Thyroid gland (tissue), 4 donors: Measurements from ENCODE around the gene LILRA6. TPM values are rescaled to one million over a fixed set of nuclear protein-coding genes. Genes with fewer than 3 reads are reported as not detected.
"Not testable (repeated sequence)": the region's sequence is repeated elsewhere in the genome, so short reads cannot be mapped to it uniquely, and the experiment has no call there.

Experiments used
- DNase-seq, 2 donors: peaks; one replicate each; pipeline ENCODE4 v3.0.0-alpha.2; 2019
- H3K27ac ChIP-seq, 3 donors: fragments of 200-600 bp; sonication (generic); 1 replicate in 2 of 3; 2 replicates in 1 of 3; pipeline ENCODE4 v1.5.1; 2016 to 2019; ENCODE audit warnings: mild to moderate bottlenecking in 1 of 3, moderate library complexity in 1 of 3
- H3K27me3 ChIP-seq: fragments of 200-600 bp; sonication (generic); one replicate; pipeline ENCODE4 v1.5.1; 2019
- H3K36me3 ChIP-seq, 2 donors: fragments of 200-600 bp; sonication (generic); one replicate each; pipeline ENCODE4 v1.5.1; 2016 to 2019
- H3K4me1 ChIP-seq, 2 donors: fragments of 200-600 bp; sonication (generic); one replicate each; pipeline ENCODE4 v1.5.1; 2017 to 2019
- H3K4me3 ChIP-seq, 3 donors: fragments of 200-600 bp; sonication (generic); replicated peaks in 1 of 3; 1 replicate in 2 of 3; 2 replicates in 1 of 3; pipeline ENCODE4 v1.5.1; 2016; ENCODE audit warnings: mild to moderate bottlenecking in 1 of 3
- H3K9me3 ChIP-seq: fragments of 200-600 bp; sonication (generic); one replicate; pipeline ENCODE4 v1.5.1; 2017
- CTCF ChIP-seq, 6 experiments: fragments of 200-600 bp in 3 of 6; fragments of 450-650 bp in 3 of 6; sonication (generic) in 3 of 6; IDR thresholded peaks; one replicate each; pipeline ENCODE4 v1.5.1; 2016 to 2019; ENCODE audit warnings: antibody characterized with exemption in 6 of 6, mild to moderate bottlenecking in 2 of 6, inconsistent platforms in 1 of 6, moderate library complexity in 1 of 6
- POLR2A ChIP-seq, 2 donors: fragments of 450-650 bp; IDR thresholded peaks; one replicate each; pipeline ENCODE4 v1.6.1; 2017; ENCODE audit warnings: antibody characterized with exemption in 2 of 2, mild to moderate bottlenecking in 2 of 2, moderate library complexity in 1 of 2
- WGBS, 2 donors: methylation state at CpG; one replicate each; pipeline ENCODE4 v1.1.5; 2017; 5-methylcytosine and 5-hydroxymethylcytosine counted together
- intact Hi-C: fragments of 100-400 bp; cut with DNase I; formaldehyde crosslinking; loops from one replicate; pipeline ENCODE4 v1.15.1; 2023
- total RNA-seq, 4 donors: library from RNA; depleted of rRNA; stranded (reverse); fragments of >200 nt; gene quantifications; one replicate each; pipeline ENCODE4 v1.2.3, GENCODE V29; 2016

Gene LILRA6
- total RNA-seq, 4 donors from 2014 or later: 0.46 to 1.6 (median 1.1) TPM; not detected in 1

DNA sequence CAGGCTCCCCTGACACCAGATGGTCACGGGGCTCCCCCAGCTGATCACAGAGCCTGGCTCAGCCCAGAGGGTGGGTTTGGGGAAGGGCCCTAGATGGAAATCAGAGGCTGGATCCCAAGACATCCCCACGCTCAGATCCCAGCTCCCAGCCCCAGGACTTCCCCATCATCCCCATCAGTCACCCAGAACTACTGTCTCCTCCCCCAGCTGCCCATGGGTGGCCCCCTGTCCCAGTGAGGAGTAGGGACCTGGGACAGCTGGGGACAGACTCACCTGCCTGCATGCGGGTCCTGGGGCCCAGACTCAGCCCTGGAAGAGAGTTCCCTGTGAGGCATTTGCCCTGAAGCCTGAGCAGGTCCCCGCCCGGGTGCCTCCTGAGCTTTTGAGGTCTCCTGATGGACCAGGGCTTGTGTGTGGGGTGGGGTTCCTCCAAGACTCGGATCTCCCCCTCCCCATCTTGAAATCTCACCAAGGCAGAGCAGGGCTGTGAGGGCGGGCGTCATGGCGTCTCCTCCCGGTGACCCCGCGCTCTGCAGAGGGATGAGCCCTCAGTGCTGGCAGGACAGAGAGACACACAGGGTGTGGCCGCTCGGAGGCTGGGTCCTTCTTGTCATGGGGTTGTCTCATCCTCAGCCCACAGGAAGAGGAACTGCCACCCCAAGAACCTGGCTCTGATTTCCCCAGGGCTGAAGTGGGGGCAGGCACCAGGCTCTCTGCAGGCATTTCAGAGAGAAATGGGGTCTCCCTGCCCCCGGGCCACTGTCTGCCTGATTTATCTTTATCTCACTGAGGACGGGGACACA is 19.9 kb downstream of the LILRA6 start, which contains the start of gene LILRB3:
LILRB3 (minus strand) TSS at position 534 of the 803 bp plus-strand sequence; CDS start at position 503, 31 bp downstream.
- H3K4me1 ChIP-seq, H3K36me3 ChIP-seq, H3K9me3 ChIP-seq, H3K4me3 ChIP-seq, H3K27ac ChIP-seq, DNase-seq, H3K27me3 ChIP-seq, intact Hi-C loops: not testable (repeated sequence)
- WGBS, 2 donors: 72% methylated on average over 13 to 15 of the region's 16 CpGs

DNA sequence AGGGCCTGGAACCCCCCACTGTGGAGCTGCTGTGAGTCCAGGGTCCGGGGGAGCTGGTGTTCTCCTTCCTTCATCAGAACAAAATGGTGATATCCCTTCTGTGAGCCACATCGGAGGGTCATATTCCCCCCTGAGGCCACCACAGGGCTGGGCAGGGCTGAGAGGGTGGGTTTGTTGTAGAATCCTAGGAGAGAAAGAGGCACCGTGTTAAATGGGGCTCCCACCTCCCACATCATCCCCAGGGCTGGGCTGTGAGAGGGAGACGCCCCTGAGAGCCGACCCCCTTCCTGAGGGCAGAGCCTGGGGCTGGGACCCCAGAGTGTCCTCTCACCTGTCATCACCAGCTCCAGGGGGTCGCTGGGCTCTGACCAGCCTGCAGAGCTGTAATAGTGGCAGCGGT is 20.6 kb downstream of the LILRA6 start:
- H3K36me3 ChIP-seq, H3K4me1 ChIP-seq, intact Hi-C loops, H3K4me3 ChIP-seq, DNase-seq, H3K27me3 ChIP-seq, H3K9me3 ChIP-seq, H3K27ac ChIP-seq: not testable (repeated sequence)
- 77% methylated on average over 2 to 3 of the region's 7 CpGs for WGBS, 2 donors

GRCh38 chr19:54219702-54220101 is 22.9 kb downstream of the LILRA6 start:
- H3K27me3 ChIP-seq, H3K4me3 ChIP-seq, DNase-seq, intact Hi-C loops, H3K27ac ChIP-seq, H3K36me3 ChIP-seq, H3K9me3 ChIP-seq, H3K4me1 ChIP-seq: not testable (repeated sequence)
- 61% methylated on average over 4 of the region's 5 CpGs; no CpG with 5 or more reads in 1 of the 2 donors for WGBS, 2 donors

DNA sequence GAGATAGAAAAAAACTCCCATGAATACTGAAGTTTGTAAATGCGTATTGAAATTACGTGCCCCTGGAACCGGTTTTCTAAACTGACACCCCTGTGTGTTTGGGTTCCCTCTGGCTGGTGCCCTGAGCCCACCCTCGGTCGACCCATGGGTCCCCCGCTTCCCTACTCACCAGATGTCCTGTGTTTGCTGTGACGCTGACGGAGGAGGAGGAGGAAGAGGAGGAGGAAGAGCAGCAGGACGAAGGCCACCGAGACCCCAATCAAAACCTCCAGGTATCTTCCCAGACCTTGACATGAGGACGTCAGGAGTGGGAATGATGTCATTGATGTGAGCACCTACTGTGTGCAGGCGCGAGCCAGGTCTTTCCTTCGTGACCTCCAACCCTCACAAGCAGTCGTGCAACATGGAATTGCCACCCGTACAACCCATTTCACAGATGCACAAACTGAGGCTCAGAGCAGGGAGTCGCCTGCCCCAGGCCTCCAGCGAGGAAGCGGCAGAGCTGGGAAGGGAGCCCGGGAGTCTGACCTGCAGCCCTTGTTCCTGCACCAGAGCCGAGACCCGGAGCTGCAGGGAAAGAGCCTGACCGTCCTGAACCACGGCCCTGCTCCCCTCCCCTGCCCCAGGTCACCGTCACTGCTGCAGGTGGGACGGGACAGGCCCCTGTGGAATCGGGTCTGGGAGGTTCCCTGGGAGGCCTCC is 23.5 kb downstream of the LILRA6 start:
- no peaks in the 10 kb centered on the region for H3K36me3 ChIP-seq

DNA sequence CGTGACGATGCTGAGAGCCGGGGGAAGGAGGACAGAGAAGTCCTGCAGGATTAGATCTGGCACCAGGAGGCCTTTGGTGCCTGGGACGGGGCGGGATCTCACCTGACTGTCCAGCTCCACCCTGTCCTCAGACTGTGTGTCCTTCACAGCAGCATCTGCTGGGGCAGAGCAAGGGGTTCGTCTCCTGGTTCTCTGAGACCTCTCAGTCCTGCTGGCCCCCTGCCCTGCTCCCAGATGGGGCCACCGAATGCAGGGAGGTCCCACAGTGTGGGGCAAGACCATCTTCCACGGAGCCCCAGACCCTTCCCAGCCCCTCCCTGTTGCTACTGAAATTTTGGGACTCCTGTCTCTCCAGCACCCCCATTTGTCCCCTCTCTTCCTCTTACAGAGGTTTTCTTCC is 24.3 kb downstream of the LILRA6 start:
- intact Hi-C loops: no loop called here
- H3K36me3 ChIP-seq: no peaks in the 10 kb centered on the region
- H3K4me3 ChIP-seq: no peak overlapping the region
- no peaks in the 10 kb centered on the region for H3K27me3 ChIP-seq
- H3K4me1 ChIP-seq: no peaks in the 10 kb centered on the region
- WGBS, 2 donors: 62% methylated on average over 6 to 8 of the region's 8 CpGs
- no peaks in the 10 kb centered on the region for H3K9me3 ChIP-seq
- no peak overlapping the region for H3K27ac ChIP-seq
- DNase-seq: no peak
- no peak for TF ChIP-seq CTCF (IDR thresholded peaks at IDR 0.05)
- TF ChIP-seq POLR2A (IDR thresholded peaks at IDR 0.05): no peak

More for the DNA sequence above, 23.5 kb downstream of the LILRA6 start:
- DNase-seq: no peak
- intact Hi-C loops: no loop called here
- H3K4me1 ChIP-seq: no peaks in the 10 kb centered on the region
- no peak overlapping the region for H3K27ac ChIP-seq
- H3K4me3 ChIP-seq: no peak overlapping the region
- WGBS, 2 donors: 80 to 89% methylated on average over 13 to 27 of the region's 27 CpGs
- H3K9me3 ChIP-seq: no peaks in the 10 kb centered on the region
- no peaks in the 10 kb centered on the region for H3K27me3 ChIP-seq
- TF ChIP-seq POLR2A (IDR thresholded peaks at IDR 0.05): no peak
- no peak for TF ChIP-seq CTCF (IDR thresholded peaks at IDR 0.05)

- H3K4me1 ChIP-seq, H3K36me3 ChIP-seq, DNase-seq, H3K9me3 ChIP-seq, H3K27me3 ChIP-seq, H3K27ac ChIP-seq, intact Hi-C loops, H3K4me3 ChIP-seq: not testable (repeated sequence)
- WGBS, 2 donors: 46 to 58% methylated on average over 14 to 15 of the region's 20 CpGs
These were observed 24.9 kb downstream of the LILRA6 start for GRCh38 chr19:54217517-54218247.
